ENCODE data around the gene SGK1. TPM values are rescaled to one million over a fixed set of nuclear protein-coding genes. Genes with fewer than 3 reads are reported as not detected.

SGK1 gene
- total and polyA plus RNA-seq, 10 of the 15 experiments (the other 5 are each of a cell fraction or from before 2014, with no cell fraction given), result 0.62 to 5.1 (median 2.9) TPM

DNA sequence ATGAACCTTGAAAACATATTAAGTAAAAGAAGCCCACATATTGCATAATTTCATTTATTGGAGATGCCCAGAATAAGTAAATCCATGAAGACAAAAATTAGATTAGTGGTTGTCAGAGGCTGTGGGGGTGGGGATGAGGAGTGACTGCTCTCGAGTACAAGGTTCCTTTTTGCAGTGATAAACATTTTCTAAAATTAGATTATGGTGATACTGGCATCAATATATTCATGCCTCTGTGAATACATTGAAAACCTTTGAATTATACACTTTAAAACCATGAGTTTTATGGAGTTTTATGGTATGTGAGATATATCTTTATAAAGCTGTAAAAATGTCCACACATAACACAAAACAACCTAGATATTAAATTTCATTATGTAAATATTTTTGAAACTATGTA, 189.8 kb downstream of the SGK1 start:
- no peaks in the 10 kb centered on the region for H3K4me1 ChIP-seq (ENCODE audit: control insufficient read depth, insufficient read depth, low read length)
- 0% methylated on average over 1 of the region's 1 CpG for WGBS (ENCODE audit: insufficient coverage, insufficient replicate concordance, low lambda C conversion rate, missing lambda C conversion rate)
- no peak overlapping the region for H3K27ac ChIP-seq (ENCODE audit: control insufficient read depth, insufficient read depth)
- intact Hi-C loops (cut with micrococcal nuclease; ENCODE audit: unreplicated experiment) (loop anchor here (10.0 kb wide), 1 partner anchor 697 kb away; no protein-coding TSS in a partner anchor), in situ Hi-C loops (cut with MboI) (no loop called here)
- H3K27me3 ChIP-seq (replicated peaks in 1 of 2; ENCODE audit: control insufficient read depth in 2 of 2, insufficient read depth in 2 of 2, low read length in 1 of 2), result no peaks in the 10 kb centered on the region
- FAIRE-seq (no peak), ATAC-seq (no peak), DNase-seq (ENCODE audit: low read depth, low spot score) (no peak)
- H3K4me2 ChIP-seq (ENCODE audit: control insufficient read depth, insufficient read depth), result no peak overlapping the region
- SMC1A ChIA-PET (ENCODE audit: uncharacterized antibody, unreplicated experiment), result interaction anchor here (0.9 kb wide), 1 partner anchor 813 kb away, joined by 4 read pairs; no protein-coding TSS in a partner anchor
- no peaks in the 10 kb centered on the region for H3K36me3 ChIP-seq (ENCODE audit: control insufficient read depth in 2 of 2, insufficient read depth in 2 of 2, low read length in 1 of 2)
- CTCF ChIA-PET, result interaction anchor here (0.8 to 1.0 kb wide), 2 partner anchors 31 to 812 kb away, joined by 3 to 6 read pairs; no protein-coding TSS in a partner anchor
- H4K20me1 ChIP-seq (ENCODE audit: control insufficient read depth, insufficient read depth), result no peaks in the 10 kb centered on the region
- no peaks in the 10 kb centered on the region for H3K79me2 ChIP-seq (ENCODE audit: control insufficient read depth, insufficient read depth, low read length)
- H3K9ac ChIP-seq (ENCODE audit: control insufficient read depth, insufficient read depth, low read length), result no peak overlapping the region
- no peak for TF ChIP-seq SPI1 (IDR thresholded peaks at IDR 0.05; ENCODE audit: borderline replicate concordance, insufficient read depth, low read depth, low read length)
- RAD21 ChIA-PET (ENCODE audit: unreplicated experiment), result no interaction called here
- H2AFZ ChIP-seq (ENCODE audit: control insufficient read depth, low read depth, low read length), result no peak overlapping the region
- H3K4me3 ChIP-seq, result no peak overlapping the region
- POLR2A ChIA-PET, result no interaction called here
- H3K9me3 ChIP-seq (replicated peaks; ENCODE audit: control insufficient read depth, insufficient read depth, low read length), result no peaks in the 10 kb centered on the region
- BruUV-seq (replicated peaks), result no TSS peak

- H3K9me3 ChIP-seq (replicated peaks; ENCODE audit: control insufficient read depth, insufficient read depth, low read length), result no peaks in the 10 kb centered on the region
- no peaks in the 10 kb centered on the region for H4K20me1 ChIP-seq (ENCODE audit: control insufficient read depth, insufficient read depth)
- no peak overlapping the region for H2AFZ ChIP-seq (ENCODE audit: control insufficient read depth, low read depth, low read length)
- FAIRE-seq (peak; percentile 80), ATAC-seq (peak; percentile 70), DNase-seq (ENCODE audit: low read depth, low spot score) (peak; percentile 12)
- WGBS (ENCODE audit: insufficient coverage, insufficient replicate concordance, low lambda C conversion rate, missing lambda C conversion rate), result 0% methylated on average over 5 of the region's 5 CpGs
- no peak overlapping the region for H3K4me3 ChIP-seq
- in situ Hi-C loops (cut with MboI), result no loop called here
- no peak for TF ChIP-seq FOS (IDR thresholded peaks at IDR 0.05; ENCODE audit: borderline replicate concordance, extremely low read depth, insufficient read length)
- TF ChIP-seq, protein P1, sequence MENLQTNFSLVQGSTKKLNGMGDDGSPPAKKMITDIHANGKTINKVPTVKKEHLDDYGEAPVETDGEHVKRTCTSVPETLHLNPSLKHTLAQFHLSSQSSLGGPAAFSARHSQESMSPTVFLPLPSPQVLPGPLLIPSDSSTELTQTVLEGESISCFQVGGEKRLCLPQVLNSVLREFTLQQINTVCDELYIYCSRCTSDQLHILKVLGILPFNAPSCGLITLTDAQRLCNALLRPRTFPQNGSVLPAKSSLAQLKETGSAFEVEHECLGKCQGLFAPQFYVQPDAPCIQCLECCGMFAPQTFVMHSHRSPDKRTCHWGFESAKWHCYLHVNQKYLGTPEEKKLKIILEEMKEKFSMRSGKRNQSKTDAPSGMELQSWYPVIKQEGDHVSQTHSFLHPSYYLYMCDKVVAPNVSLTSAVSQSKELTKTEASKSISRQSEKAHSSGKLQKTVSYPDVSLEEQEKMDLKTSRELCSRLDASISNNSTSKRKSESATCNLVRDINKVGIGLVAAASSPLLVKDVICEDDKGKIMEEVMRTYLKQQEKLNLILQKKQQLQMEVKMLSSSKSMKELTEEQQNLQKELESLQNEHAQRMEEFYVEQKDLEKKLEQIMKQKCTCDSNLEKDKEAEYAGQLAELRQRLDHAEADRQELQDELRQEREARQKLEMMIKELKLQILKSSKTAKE (IDR thresholded peaks at IDR 0.05; ENCODE audit: low read depth, poor library complexity, severe bottlenecking), result no peak
- no peak for TF ChIP-seq SUZ12 (IDR thresholded peaks at IDR 0.05; ENCODE audit: unreplicated experiment)
- no peak for TF ChIP-seq KLF5 (IDR thresholded peaks at IDR 0.05; ENCODE audit: partially characterized antibody)
- TF ChIP-seq CTCF (IDR thresholded peaks at IDR 0.05 in 2 of 3, conservative IDR thresholded peaks at IDR 0.05 in 1 of 3; ENCODE audit: control insufficient read depth in 2 of 3, extremely low read depth in 1 of 3, insufficient read depth in 1 of 3, low read depth in 3 of 3, low read length in 3 of 3), result peak; percentile 57 to 58 (median 58)
- no peak for TF ChIP-seq ZNF274 (IDR thresholded peaks at IDR 0.05; ENCODE audit: insufficient read depth, insufficient read length)
- peak; percentile 39 for TF ChIP-seq RAD21 (IDR thresholded peaks at IDR 0.05; ENCODE audit: insufficient read depth, low read depth, low read length)
- TF ChIP-seq SMAD5 (IDR thresholded peaks at IDR 0.05; ENCODE audit: low read depth), result no peak
- no TSS peak for BruUV-seq (replicated peaks)
- ChIA-PET CTCF (interaction anchor here (0.9 to 4.7 kb wide), 36 partner anchors 10 to 1938 kb away, joined by 3 to 56 read pairs (median 4); no protein-coding TSS in a partner anchor), POLR2A (interaction anchor here (0.6 kb wide), 1 partner anchor 153 kb away, joined by 4 read pairs; no protein-coding TSS in a partner anchor), SMC1A (ENCODE audit: uncharacterized antibody, unreplicated experiment) (interaction anchor here (0.8 to 4.3 kb wide), 10 partner anchors 9 to 1299 kb away, joined by 3 to 25 read pairs (median 3); no protein-coding TSS in a partner anchor), RAD21 (ENCODE audit: unreplicated experiment) (interaction anchor here (0.7 to 4.2 kb wide), 7 partner anchors 20 to 931 kb away, joined by 3 to 23 read pairs (median 3); no protein-coding TSS in a partner anchor)
- H3K9ac ChIP-seq (ENCODE audit: control insufficient read depth, insufficient read depth, low read length), result no peak overlapping the region
- no peaks in the 10 kb centered on the region for H3K36me3 ChIP-seq (ENCODE audit: control insufficient read depth in 2 of 2, insufficient read depth in 2 of 2, low read length in 1 of 2)
- H3K79me2 ChIP-seq (ENCODE audit: control insufficient read depth, insufficient read depth, low read length), result no peaks in the 10 kb centered on the region
- H3K27me3 ChIP-seq (replicated peaks in 1 of 2; ENCODE audit: control insufficient read depth in 2 of 2, insufficient read depth in 2 of 2, low read length in 1 of 2), result no peaks in the 10 kb centered on the region
- H3K4me1 ChIP-seq (ENCODE audit: control insufficient read depth, insufficient read depth, low read length), result no peaks in the 10 kb centered on the region
- no peak overlapping the region for H3K27ac ChIP-seq (ENCODE audit: control insufficient read depth, insufficient read depth)
- intact Hi-C loops (cut with micrococcal nuclease; ENCODE audit: unreplicated experiment), result loop anchor here (5.0 to 10.0 kb wide), 2 partner anchors 701 to 819 kb away; no protein-coding TSS in a partner anchor
- H3K4me2 ChIP-seq (ENCODE audit: control insufficient read depth, insufficient read depth), result no peak overlapping the region
Measured at GRCh38 chr6:134123666-134124208, 194.2 kb downstream of the SGK1 start.
